T-helper 1 cell treated with Interleukin-12 subunit alpha and Interleukin-12 subunit beta and Interleukin-4 antibody, amounts not matched to agents 30 ng/mL and 1 ng/mL, for 36 hours (primary cell): ENCODE data around the gene GOLPH3. TPM values are rescaled to one million over a fixed set of nuclear protein-coding genes. Genes with fewer than 3 reads are reported as not detected.

ENCODE experiments used
- intact Hi-C: fragments of 100-400 bp; cut with micrococcal nuclease; formaldehyde crosslinking; loops from one replicate; pipeline ENCODE4 v1.15.1; 2024
- total RNA-seq: library from RNA; stranded (reverse); gene quantifications from 2 replicates; pipeline ENCODE4 v1.2.3, GENCODE V29; 2022

The GOLPH3 gene
- total RNA-seq, 1 donor from 2014 or later, result 78.8 TPM

DNA sequence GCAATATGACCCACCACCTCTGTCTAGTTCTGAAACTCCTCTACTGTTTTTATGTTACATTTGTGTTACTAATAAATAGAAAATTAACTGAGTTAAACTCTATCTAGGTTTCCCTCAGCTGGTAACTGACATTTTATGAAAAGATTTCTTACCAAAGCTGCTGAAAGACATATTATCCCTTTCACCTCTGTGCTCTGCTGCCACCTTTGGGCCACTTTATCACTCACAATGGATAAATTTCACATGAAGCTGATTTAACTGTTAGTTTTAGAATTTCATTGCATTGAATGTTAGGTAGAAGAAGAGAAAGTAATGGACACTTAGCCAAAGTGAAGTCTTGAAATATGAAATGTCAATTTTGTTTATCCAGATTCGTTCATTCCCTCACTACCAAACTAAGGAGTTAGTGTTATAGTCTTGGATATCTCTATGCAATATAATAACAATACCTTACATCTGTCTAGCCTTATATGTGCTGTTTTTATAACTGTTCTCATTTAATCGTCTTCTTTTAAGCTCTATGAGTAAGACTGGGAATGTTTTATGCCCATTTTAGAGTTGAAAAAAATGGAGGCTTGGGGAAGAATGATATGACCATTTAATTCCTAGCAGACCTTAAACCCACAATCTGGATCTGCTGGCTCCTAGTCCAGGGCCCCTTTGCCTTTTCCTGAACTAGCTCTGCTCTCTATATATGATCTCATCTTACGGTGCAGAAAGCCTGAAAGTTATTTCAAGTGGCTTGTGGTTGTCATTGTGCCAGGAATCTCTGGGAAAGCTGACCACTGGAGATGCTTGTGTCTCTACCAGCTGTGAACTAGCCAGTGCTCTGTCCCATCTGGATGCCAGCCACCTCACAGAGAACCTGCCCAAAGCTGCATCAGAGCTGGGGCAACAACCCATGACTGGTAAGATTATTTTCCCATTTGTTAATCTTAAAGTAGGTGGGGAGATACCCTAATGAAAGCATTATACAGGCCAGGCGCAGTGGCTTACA is 97.1 kb downstream of the GOLPH3 start:
- intact Hi-C loops, result loop anchor here (1.0 to 5.0 kb wide), 6 partner anchors 57 to 545 kb away; partner anchors contain the start of genes C5orf22, DROSHA and PDZD2

Other genes with a start within 250 kb of the GOLPH3 start
- gene MTMR12, start 138.6 kb upstream of the GOLPH3 start, total RNA-seq, result 27.8 and 32.5 TPM in 2 replicates